Esophagus squamous epithelium (tissue), 5 donors: ENCODE results near the gene ELF5. TPM values are rescaled to one million over a fixed set of nuclear protein-coding genes. Genes with fewer than 3 reads are reported as not detected.

Source experiments
- DNase-seq: peaks from one replicate; lab custom pipeline; 2025; lab: John Stamatoyannopoulos, UW
- H3K27ac ChIP-seq, 4 donors: fragments of 200-600 bp; sonication (generic); one replicate each; pipeline ENCODE4 v1.5.1; 2016 to 2019; ENCODE audit warnings: mild to moderate bottlenecking in 1 of 4
- H3K27me3 ChIP-seq, 4 donors: fragments of 200-600 bp; sonication (generic); 1 replicate in 3 of 4; 2 replicates in 1 of 4; pipeline versions ENCODE4 v1.5.1 to v1.6.0; 2017 to 2021; ENCODE audit warnings: antibody characterized with exemption in 1 of 4
- H3K36me3 ChIP-seq, 3 donors: fragments of 200-600 bp; sonication (generic); one replicate each; pipeline ENCODE4 v1.5.1; 2016 to 2019
- H3K4me1 ChIP-seq, 3 donors: fragments of 200-600 bp; sonication (generic); one replicate each; pipeline ENCODE4 v1.5.1; 2017 to 2019
- H3K4me3 ChIP-seq, 4 donors: fragments of 200-600 bp; sonication (generic); 1 replicate in 3 of 4; 2 replicates in 1 of 4; pipeline ENCODE4 v1.5.1; 2016 to 2019; ENCODE audit warnings: mild to moderate bottlenecking in 2 of 4, moderate library complexity in 1 of 4
- H3K9me3 ChIP-seq, 3 donors: fragments of 200-600 bp; sonication (generic); one replicate each; pipeline ENCODE4 v1.5.1; 2016 to 2019
- POLR2A ChIP-seq, 4 donors: fragments of 450-650 bp; IDR thresholded peaks; one replicate each; pipeline ENCODE4 v1.6.1; 2017; ENCODE audit warnings: antibody characterized with exemption in 4 of 4, mild to moderate bottlenecking in 4 of 4, moderate library complexity in 3 of 4
- WGBS, 2 donors: methylation state at CpG; one replicate each; pipeline ENCODE4 v1.1.5; 2018; 5-methylcytosine and 5-hydroxymethylcytosine counted together
- intact Hi-C: fragments of 100-400 bp; cut with DNase I; formaldehyde crosslinking; loops from one replicate; pipeline ENCODE4 v1.15.0; 2022
- total RNA-seq, 4 donors: library from RNA; depleted of rRNA; stranded (reverse); fragments of >200 nt; gene quantifications; one replicate each; pipeline ENCODE4 v1.1.0, GENCODE V29; 2016
- TF ChIP-seq, protein P1 (sequence below), 6 experiments: fragments of 450-650 bp in 4 of 6; fragments of 200-600 bp in 2 of 6; sonication (generic) in 2 of 6; IDR thresholded peaks; one replicate each; pipeline ENCODE4 v1.5.1; 2016 to 2019; ENCODE audit warnings: antibody characterized with exemption in 6 of 6, mild to moderate bottlenecking in 4 of 6, moderate library complexity in 4 of 6
- donor health status: DM: yes; HTN: yes; CAD: no.

The ELF5 gene
- total RNA-seq, 4 donors from 2014 or later: 0.11 to 1.8 (median 0.32) TPM

DNA sequence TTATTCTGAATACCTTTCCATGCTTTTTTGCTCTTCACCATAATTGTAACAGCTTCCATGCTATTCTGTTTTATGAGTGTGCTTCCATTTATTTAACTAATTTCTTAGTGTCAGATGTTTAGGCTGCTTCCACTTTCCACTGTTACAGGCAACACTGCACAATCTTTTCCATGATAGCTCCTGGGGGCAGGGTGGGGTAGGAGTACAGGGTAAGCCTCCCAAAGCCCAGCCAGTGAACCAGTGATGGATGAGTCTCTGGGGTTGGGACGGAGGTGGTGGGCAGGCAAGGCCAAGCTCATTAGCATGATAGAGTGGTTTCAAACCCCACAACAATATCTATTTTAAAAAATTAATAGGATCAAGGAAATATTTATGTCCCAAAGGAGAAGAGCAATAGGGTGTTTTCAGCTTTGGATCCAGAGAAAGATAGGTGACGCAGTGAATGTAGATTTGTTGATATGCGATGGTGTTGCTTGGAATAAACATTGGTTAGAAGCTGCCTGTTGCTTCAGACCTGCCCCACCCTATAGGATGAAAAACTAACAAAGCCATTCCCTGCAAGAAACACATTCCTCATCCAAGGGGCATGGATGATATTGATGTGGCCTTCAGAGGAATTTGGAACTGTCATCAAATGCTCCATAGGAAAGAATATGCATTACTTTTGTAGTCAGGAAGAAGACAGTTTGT, 17.1 kb upstream of the ELF5 start:
- no peak for DNase-seq
- H3K27ac ChIP-seq: no peak overlapping the region
- intact Hi-C loops: no loop called here
- no peaks in the 10 kb centered on the region for H3K4me1 ChIP-seq
- peaks cover 0 to 18% (median 0%) of the 10 kb centered on the region in 4 donors for H3K27me3 ChIP-seq
- H3K9me3 ChIP-seq: peaks cover 0 to 6% (median 0%) of the 10 kb centered on the region in 3 donors
- H3K36me3 ChIP-seq: no peaks in the 10 kb centered on the region
- no peak overlapping the region for H3K4me3 ChIP-seq
- WGBS, 2 donors: 79 to 84% methylated on average over 3 of the region's 3 CpGs
- TF ChIP-seq POLR2A (IDR thresholded peaks at IDR 0.05): no peak
- TF ChIP-seq, protein P1, sequence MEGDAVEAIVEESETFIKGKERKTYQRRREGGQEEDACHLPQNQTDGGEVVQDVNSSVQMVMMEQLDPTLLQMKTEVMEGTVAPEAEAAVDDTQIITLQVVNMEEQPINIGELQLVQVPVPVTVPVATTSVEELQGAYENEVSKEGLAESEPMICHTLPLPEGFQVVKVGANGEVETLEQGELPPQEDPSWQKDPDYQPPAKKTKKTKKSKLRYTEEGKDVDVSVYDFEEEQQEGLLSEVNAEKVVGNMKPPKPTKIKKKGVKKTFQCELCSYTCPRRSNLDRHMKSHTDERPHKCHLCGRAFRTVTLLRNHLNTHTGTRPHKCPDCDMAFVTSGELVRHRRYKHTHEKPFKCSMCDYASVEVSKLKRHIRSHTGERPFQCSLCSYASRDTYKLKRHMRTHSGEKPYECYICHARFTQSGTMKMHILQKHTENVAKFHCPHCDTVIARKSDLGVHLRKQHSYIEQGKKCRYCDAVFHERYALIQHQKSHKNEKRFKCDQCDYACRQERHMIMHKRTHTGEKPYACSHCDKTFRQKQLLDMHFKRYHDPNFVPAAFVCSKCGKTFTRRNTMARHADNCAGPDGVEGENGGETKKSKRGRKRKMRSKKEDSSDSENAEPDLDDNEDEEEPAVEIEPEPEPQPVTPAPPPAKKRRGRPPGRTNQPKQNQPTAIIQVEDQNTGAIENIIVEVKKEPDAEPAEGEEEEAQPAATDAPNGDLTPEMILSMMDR (IDR thresholded peaks at IDR 0.05): no peak

DNA sequence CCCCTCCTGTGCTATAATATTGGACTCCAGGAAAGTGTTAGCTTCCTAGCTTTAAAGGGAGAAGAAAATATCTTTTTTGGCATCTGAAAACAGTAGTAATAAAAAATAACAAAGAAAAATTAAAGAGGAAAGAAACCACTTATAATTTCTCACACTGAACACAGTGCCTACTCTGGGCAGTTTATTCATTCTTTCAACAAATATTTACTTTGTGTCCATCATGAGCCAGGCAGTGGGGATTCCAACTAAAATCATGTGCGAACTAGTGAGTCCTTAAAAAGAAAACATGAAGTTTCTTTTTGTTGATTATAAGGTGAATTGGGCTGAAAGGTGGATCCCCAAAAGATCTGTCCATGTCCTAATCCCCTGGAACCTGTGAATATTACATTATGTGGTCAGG, 16.0 kb upstream of the ELF5 start:
- Histone ChIP-seq H3K4me3 (no peak overlapping the region), H3K36me3 (no peaks in the 10 kb centered on the region), H3K9me3 (peaks cover 0 to 6% (median 0%) of the 10 kb centered on the region in 3 donors), H3K27ac (no peak overlapping the region), H3K4me1 (no peaks in the 10 kb centered on the region), H3K27me3 (peaks cover 0 to 26% (median 0%) of the 10 kb centered on the region in 4 donors)
- TF ChIP-seq POLR2A (IDR thresholded peaks at IDR 0.05): no peak
- TF ChIP-seq, protein P1 (IDR thresholded peaks at IDR 0.05): no peak
- 35 to 56% methylated on average over 1 of the region's 1 CpG for WGBS, 2 donors
- intact Hi-C loops: no loop called here
- DNase-seq: no peak

DNA sequence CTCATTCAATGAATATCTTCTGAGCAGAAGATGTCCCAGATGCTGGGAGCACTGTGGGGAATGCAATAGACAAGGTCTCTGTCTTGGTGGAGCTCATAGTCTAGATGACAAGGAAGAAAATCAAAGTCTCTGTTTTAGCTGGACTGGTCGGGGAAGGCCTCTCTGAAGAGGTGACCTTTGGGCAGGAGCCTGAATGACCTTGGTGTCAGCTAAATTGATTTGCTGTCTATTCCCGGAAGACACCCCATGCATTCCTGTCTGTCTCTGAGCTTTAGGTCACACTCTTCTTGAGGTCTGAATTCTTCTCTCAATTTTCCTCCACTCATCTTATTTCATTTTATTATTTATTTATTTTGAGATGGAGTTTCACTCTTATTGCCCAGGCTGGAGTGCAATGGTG, 14.5 kb upstream of the ELF5 start:
- no peak overlapping the region for H3K27ac ChIP-seq
- H3K9me3 ChIP-seq: no peaks in the 10 kb centered on the region
- no peak for DNase-seq
- WGBS, 2 donors: 83 to 96% methylated on average over 2 of the region's 2 CpGs
- TF ChIP-seq, protein P1 (IDR thresholded peaks at IDR 0.05): no peak
- TF ChIP-seq POLR2A (IDR thresholded peaks at IDR 0.05): no peak
- intact Hi-C loops: no loop called here
- H3K4me1 ChIP-seq: no peaks in the 10 kb centered on the region
- peaks cover 0 to 28% (median 0%) of the 10 kb centered on the region in 4 donors for H3K27me3 ChIP-seq
- H3K36me3 ChIP-seq: no peaks in the 10 kb centered on the region
- no peak overlapping the region for H3K4me3 ChIP-seq

DNA sequence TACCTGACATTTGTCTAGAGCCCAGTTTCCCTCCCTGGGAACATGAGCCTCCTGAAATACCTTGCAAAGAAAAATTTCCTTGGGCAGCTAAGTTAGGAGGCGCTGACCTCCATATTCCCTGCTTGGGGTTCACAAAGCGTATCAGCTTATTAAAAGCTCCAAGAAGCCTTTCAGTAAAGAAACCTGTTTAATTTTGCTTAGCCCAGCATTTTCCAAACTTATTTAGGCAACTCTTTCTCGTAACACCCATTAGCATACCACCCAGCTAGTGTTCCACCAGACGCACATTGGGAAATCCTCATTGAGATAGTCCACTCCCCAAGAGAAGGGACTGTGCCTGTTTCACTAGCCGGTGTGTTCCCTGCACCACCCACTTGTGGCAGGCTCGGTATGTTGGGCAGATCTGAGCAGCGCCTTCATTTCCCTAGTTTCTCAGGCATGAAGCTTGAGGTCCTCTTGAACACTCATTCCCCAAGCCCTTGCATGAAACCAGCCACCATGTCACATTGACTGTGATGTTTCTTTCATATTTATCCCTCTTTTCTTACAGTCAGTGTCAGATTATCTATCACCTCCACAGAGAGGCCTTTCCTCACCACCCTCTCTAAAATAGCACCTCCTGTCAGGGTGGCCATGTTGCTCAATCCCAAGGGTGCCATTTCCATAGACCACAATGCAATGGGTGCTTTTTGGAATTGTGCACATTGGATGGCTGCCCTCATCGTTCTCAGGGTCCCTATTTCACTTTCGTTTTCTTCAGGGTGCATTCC, 12.5 kb upstream of the ELF5 start:
- H3K27ac ChIP-seq: no peak overlapping the region
- 85 to 86% methylated on average over 9 of the region's 9 CpGs for WGBS, 2 donors
- no peaks in the 10 kb centered on the region for H3K9me3 ChIP-seq
- no peak overlapping the region for H3K4me3 ChIP-seq
- no peaks in the 10 kb centered on the region for H3K36me3 ChIP-seq
- H3K27me3 ChIP-seq: peaks cover 0 to 28% (median 0%) of the 10 kb centered on the region in 4 donors
- no peaks in the 10 kb centered on the region for H3K4me1 ChIP-seq
- DNase-seq: no peak
- intact Hi-C loops: no loop called here
- no peak for TF ChIP-seq POLR2A (IDR thresholded peaks at IDR 0.05)
- TF ChIP-seq, protein P1 (IDR thresholded peaks at IDR 0.05): no peak

DNA sequence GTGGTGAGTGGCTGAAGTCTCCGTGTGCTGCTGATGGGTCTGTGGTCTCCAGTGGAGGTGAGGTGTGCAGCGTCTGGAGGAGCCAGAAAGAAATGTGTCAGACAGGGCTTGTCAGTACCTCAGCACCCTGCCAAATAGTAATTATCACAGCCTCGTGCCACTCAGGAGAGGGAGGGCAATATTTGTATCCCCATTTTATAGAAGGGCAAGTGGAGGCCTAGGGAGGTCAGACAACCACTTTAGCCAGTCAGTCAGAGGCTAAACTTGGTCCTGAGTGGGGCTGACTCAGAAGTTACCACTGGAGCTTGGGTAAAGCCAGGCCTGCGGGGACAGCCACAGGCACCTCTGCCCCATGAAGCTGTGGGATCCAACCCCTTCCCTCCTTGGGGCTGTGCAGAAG, 11.5 kb upstream of the ELF5 start:
- H3K27me3 ChIP-seq: peaks cover 0 to 28% (median 0%) of the 10 kb centered on the region in 4 donors
- H3K36me3 ChIP-seq: no peaks in the 10 kb centered on the region
- H3K27ac ChIP-seq: no peak overlapping the region
- no peak for DNase-seq
- intact Hi-C loops: no loop called here
- TF ChIP-seq POLR2A (IDR thresholded peaks at IDR 0.05): no peak
- TF ChIP-seq, protein P1 (IDR thresholded peaks at IDR 0.05): no peak
- H3K9me3 ChIP-seq: no peaks in the 10 kb centered on the region
- no peak overlapping the region for H3K4me3 ChIP-seq
- WGBS, 2 donors: 63% methylated on average over 4 of the region's 4 CpGs; no CpG with 5 or more reads in 1 of the 2 donors
- no peaks in the 10 kb centered on the region for H3K4me1 ChIP-seq
